ENCODE data around the gene PMF1. TPM values are rescaled to one million over a fixed set of nuclear protein-coding genes. Genes with fewer than 3 reads are reported as not detected.
A peak's percentile ranks its signal among the peaks of the same experiment; 100 is the strongest.
"Not testable (repeated sequence)": the region's sequence is repeated elsewhere in the genome, so short reads cannot be mapped to it uniquely, and the experiment has no call there.

The PMF1 gene, protein sequence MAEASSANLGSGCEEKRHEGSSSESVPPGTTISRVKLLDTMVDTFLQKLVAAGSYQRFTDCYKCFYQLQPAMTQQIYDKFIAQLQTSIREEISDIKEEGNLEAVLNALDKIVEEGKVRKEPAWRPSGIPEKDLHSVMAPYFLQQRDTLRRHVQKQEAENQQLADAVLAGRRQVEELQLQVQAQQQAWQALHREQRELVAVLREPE
- 64.2 and 66.4 TPM in 2 replicates for total RNA-seq

DNA sequence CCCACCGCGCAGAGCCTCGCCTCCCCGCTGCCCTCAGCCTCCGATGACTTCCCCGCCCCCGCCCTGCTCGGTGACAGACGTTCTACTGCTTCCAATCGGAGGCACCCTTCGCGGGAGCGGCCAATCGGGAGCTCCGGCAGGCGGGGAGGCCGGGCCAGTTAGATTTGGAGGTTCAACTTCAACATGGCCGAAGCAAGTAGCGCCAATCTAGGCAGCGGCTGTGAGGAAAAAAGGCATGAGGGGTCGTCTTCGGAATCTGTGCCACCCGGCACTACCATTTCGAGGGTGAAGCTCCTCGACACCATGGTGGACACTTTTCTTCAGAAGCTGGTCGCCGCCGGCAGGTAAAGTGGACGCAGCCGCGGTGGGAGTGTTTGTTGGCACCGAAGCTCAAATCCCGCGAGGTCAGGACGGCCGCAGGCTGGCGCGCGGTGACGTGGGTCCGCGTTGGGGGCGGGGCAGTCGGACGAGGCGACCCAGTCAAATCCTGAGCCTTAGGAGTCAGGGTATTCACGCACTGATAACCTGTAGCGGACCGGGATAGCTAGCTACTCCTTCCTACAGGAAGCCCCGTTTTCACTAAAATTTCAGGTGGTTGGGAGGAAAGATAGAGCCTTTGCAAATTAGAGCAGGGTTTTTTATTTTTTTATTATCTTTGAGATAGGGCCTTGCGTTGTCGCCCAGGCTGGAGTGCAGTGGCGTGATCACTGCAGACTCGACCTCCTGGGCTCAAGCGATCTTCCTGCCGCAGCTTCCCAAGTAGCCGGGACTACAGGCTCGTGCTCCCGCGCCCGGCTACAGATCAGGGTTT is at the start of gene PMF1:
PMF1 (plus strand) TSS at position 175 of the 811 bp plus-strand sequence; CDS start at position 184, 9 bp downstream.
- DNase-seq: peak; percentile 98

DNA sequence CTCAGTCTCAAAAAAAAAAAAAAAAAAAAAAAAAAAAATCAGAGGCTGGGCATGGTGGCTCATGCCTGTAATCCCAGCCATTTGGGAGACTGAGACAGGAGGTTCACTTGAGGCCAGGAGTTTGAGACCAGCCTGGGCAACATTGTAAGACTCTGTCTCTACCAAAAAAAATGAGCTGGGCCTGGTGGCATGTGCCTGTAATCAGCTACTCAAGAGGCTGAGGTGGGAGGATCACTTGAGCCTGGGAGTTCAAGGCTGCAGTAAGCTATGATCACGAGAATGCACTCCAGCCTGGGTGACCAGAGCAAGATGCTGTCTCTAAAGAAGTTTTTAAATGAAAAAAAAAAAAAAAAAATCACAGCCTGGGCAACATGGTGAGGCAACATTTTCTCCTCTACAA is 49.1 kb upstream of the PMF1 start:
- no peak for DNase-seq

DNA sequence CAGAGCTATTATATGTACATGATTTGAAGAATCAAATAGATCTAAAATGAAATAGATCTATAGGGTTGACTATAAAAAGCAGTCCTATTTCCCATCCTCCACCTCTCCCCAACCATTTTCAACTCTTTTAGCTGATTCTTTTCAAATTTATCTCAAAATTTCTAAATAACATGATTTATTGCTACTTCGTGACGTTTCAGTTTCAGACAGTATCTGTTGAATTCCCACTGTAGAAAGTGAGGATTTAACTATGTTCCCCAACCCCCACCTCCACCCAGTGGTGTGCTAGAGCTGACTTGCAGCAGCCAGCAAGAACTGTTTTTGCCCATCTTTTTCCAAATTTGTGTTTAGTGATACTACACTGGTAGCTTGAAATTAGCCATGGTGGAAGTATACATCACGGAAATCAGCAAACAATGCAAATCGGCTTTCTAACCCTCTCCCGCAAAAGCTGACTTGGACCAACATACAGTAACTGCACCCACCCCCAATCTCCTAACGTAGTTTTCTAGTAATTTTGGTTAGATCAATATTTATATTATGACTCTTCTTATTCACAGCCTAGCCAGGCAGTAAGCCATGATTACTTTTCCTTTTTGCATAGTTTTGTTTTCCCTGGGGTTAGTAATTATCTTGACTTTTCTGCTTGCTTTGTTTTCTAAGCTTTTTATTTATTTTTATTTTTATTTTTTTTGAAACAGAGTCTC is 48.5 kb upstream of the PMF1 start:
- no peak for DNase-seq

DNA sequence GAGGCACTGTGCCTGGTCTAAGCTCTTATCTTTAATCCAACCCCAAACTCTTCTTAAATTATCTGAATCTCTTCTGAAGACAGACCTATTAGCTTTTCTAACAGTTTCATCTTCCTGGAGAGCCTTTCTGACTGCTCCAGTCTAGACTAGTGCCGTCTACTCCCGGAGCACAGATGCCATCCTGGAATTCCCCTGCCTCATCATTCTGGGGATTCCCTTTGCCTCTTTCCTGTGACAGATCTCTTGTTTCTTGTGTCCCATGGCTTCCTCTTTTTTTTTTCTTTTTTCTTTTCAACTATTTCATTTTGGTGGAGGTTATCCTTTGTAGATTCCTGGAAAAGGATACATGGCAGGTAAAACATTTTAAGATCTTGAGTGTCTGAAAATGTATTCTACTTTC is 47.7 kb upstream of the PMF1 start:
- DNase-seq: peak; percentile 36

DNA sequence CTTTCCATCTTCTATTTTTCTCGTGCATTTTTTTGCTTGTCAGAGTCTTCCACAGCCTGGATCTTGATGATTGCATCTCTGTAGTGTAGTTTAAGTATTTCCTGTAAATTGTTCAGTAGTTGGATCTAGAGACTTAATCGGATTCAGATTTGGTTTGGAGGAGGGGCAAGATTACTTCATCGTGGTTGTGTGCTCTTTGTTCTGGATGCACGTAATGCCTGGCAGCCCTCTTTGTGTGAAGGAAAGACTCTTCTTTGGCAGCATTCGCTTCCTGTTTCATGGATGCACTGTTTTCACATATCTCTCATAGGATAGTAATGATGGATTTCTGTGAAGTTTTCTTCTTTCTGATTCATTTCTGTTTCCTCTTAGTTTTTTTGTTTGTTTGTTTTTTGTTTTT is 45.3 kb upstream of the PMF1 start:
- DNase-seq: peak; percentile 75

DNA sequence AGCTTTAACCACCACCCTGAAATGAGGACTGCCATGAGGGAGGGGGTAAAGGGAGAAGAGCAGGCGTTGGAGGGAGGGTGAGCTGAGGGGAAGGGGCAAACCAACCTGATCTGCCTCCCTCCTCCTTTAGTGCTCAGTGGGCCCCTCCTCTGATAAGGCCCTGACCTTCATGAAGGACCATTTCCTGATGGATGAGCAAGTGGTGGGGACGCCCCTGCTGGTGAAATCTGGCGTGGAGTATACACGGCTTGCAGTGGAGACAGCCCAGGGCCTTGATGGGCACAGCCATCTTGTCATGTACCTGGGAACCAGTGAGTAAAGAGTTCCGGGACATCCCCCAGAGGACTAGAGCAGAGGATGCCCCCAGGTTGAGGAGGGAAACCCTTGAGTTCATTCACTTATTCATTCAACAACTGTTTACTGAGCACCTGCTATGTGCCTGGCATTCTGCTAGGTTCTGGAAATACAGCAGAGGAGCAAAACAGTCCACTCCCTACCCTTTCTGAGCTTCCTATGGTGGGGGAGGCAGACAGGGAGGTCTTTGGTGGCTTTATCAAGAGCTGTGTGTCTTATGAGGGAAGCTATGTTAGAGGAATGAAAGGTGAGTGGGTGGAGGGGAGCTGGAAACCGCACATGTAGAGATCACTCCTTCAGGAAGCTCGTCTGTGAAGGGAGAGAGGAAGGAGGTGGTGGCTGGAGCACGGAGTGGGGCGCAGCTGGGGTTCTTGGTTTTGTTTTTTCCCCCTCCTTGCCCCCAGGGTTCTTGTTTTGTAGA is 39.9 kb upstream of the PMF1 start:
- DNase-seq: no peak

DNA sequence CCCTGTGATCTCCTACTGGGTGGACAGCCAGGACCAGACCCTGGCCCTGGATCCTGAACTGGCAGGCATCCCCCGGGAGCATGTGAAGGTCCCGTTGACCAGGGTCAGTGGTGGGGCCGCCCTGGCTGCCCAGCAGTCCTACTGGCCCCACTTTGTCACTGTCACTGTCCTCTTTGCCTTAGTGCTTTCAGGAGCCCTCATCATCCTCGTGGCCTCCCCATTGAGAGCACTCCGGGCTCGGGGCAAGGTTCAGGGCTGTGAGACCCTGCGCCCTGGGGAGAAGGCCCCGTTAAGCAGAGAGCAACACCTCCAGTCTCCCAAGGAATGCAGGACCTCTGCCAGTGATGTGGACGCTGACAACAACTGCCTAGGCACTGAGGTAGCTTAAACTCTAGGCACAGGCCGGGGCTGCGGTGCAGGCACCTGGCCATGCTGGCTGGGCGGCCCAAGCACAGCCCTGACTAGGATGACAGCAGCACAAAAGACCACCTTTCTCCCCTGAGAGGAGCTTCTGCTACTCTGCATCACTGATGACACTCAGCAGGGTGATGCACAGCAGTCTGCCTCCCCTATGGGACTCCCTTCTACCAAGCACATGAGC is 36.1 kb upstream of the PMF1 start:
- no peak for DNase-seq

DNA sequence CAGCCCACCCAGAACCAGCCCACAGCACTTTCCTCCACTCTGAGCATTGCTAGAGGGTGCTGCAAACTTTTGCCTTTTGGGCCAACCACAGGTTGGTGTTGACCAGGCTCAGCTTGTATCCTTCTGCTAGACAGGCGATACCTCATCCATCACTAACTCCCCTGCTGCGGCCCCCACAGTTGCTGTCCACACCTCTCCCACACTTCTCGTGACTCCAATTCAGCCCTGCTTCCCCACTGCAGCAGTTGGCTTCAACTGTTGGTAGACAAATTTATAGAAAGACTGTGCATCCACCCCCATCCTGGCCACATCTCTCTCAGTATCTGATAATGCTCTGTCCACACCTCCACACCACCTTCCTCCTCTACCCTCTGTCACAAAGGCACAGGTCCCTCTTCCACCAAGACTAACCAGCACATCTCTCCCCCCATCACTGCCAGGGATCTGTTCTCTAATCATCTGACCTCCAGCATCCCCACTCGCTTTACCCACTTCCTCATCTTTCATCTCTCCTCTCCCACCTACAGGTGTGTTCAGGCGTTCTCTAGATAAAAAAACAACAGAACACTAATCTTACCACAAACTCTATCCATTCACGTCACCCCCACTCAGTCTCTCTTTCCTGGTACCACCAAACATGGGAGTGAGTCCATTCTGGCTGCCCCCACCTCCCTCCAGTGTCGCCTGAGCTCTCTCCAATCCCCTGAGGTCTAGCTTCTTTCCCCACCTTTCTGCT is 34.7 kb upstream of the PMF1 start:
- DNase-seq: no peak

DNA sequence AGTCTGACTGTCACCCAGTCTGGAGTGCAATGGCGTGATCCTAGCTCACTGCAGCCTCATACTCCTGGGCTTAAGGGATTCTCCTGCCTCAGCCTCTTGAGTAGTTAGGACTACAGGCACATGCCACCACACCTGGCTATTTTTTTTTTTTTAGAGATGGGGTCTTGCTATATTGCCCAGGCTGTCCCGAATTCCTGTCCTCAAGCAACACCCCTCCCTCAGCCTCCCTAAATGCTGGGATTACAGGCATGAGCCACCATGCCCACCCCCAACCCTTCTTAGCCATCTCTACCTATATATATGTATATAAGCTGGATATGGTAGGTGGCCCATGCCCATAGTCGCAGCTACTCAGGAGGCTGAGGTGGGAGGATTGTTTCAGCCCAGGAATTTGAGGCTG is 32.3 kb upstream of the PMF1 start:
- no peak for DNase-seq

DNA sequence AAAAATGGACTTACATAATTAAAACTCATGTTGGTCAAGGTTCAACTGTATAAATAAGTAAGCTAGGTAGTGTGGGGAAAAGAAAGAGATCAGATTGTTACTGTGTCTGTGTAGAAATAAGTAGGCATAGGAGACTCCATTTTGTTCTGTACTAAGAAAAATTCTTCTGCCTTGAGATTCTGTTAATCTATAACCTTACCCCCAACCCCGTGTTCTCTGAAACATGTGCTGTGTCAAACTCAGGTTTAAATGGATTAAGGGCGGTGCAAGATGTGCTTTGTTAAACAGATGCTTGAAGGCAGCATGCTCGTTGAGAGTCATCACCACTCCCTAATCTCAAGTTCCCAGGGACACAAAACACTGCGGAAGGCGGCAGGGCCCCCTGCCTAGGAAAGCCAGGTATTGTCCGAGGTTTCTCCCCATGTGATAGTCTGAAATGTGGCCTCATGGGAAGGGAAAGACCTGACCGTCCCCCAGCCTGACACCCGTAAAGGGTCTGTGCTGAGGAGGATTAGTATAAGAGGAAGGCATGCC is 31.3 kb upstream of the PMF1 start:
- not testable (repeated sequence) for DNase-seq

DNA sequence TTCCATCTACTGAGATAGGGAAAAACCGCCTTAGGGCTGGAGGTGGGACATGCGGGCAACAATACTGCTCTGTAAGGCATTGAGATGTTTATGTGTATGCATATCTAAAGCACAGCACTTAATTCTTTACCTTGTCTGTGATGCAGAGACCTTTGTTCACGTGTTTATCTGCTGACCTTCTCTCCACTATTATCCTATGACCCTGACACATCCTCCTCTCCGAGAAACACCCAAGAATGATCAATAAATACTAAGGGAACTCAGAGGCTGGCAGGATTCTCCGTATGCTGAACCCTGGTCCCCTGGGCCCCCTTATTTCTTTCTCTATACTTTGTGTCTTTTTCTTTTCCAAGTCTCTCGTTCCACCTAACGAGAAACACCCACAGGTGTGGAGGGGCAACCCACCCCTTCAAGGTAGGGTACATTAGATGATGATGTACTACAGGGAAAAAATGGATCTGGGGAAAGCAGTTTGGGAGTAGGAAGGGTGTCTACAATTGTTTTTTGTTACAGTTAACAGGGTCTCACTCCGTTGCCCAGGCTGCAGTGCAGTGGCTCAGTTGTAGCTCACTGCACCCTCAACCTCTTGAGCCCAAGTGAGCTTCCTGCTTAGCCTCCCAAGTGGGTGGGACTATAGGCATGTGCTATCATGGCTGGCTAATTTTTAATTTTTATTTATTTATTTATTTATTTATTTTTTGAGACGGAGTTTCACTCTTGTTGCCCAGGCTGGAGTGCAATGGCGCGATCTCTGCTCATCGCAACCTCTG is 30.6 kb upstream of the PMF1 start:
- not testable (repeated sequence) for DNase-seq

DNA sequence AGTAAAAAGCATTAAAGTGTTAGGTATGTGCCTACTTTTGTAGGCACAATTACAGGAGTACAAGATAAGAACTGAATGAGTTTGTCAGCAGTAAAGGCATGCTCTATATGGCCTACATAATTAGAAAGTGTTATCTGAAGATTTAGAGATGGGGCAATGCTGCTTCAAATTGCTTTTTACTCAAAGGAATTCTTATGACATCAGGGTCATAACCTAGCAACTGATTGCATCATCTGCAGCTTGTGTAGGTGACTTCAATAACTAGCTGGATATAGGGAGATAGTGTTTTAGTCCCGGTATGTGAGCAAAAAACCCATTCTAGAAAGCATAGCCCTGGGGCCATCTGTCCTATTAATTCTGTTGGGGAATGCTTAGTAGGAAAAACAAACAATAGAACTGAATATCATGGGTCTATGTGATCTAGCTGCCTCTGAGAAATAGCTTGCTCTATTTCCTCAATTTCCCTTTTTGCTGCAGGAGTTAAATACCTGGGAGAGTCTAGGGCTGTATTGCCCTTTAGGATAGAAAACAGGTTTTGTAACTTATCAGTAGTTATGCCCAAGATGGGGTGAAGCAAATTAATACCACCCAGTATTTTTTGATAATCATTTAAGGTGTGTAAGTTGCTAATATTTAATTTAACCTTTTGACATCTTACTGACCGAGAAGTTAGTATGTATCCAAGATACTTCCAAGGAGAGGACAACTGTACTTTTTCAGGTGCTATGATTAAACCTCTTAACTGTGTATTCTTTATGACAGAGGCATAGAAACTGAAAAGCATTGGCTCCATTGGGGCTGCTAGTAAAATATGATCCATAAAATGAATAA is 26.2 kb upstream of the PMF1 start:
- DNase-seq: not testable (repeated sequence)

DNA sequence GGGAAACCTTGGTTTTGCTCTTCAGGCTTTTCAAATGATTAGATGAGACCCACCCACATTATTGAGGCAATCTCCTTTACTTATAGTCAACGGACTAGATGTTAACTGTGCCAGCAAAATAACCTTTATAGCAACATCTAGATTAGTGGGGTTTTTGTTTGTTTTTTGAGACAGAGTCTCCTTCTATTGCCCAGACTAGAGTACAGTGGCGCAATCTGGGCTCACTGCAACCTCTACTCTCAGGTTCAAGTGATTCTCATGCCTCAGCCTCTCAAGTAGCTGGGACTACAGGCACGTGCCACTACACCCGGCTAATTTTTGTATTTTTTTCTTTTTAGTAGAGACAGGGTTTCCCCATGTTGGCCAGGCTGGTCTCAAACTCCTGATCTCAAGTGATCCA is 22.5 kb upstream of the PMF1 start:
- not testable (repeated sequence) for DNase-seq

DNA sequence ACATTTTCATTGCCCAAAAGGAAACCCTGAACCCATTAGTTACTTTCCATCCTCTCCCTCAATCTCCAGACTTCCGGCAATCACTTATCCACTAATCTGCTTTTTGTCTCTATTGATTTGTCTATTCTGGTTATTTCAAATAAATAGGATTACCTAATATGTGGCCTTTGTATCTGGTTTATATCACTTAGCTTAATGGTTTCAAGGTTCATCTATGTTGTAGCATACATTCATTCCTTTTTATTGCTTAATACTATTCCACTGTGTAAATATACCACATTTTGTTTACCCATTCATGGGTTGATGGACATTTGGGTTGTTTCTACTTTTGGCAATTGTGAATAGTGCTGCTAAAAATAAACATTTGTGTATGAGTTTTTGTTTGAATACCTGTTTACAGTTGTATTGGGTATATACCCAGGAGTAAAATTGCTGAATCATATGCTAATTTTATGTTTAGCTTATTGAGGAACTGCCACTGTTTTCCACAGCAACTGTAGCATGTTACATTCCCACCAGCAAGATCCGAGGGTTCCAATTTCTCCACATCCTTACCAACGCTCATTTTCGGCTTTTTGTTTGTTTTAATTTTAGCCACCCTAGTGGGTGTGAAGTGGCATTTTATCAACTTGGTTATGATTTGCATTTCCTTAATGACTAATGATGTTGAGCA is 21.4 kb upstream of the PMF1 start:
- no peak for DNase-seq

DNA sequence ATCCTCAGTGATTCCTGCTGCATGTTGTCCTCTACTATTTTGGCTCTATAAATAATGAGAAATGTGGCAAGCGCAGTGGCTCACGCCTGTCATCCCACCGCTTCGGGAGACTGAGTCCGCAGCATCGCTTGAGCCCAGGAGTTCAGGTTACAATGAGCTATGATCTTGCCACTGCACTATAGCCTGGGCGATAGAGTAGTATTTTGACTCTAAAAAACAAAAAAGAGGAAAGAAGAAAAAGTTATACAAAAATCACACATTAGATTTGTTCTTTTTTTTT is 19.7 kb upstream of the PMF1 start:
- DNase-seq: no peak

DNA sequence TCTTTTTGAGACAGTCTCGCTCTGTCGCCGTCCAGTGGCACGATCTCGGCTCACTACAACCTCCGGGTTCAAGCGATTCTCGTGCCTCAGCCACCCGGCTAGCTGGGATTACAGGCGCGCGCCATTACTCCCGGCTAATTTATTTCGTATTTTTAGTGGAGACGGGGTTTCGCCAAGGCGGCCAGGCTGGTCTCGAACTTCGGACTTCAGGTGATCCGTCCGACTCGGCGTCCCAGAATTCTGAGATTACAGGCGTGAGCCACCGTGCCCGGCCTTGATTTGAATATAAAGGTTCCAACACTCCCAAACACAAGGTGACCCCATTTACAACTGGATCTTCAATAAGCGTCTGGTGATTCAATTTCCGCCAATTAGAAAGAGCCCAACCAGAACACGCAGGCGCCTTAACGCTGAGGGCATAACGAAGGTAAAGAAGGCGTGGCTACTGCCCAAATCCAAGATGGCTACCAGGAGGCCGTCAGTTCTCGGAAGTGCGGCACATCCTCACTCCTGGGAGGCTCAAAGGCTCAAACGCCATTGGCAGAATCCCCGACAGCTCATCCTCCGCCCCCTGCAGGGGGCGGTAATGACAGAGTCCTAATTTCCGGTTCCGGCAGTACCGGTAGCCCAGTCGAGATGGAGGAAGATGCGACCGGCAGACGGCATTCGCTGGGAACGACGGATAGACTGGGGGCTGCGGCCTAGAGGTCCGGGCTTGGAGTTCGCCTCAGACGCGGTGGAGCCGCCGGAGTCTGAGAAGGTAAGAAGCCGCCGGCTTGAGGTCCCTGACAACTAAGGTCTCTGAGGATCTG is 19.1 kb upstream of the PMF1 start, which contains the start of gene SLC25A44:
SLC25A44 (plus strand) TSS at position 617 of the 812 bp plus-strand sequence. CDS start 5,744 bp downstream, outside the sequence.
- peak; percentile 100 for DNase-seq

DNA sequence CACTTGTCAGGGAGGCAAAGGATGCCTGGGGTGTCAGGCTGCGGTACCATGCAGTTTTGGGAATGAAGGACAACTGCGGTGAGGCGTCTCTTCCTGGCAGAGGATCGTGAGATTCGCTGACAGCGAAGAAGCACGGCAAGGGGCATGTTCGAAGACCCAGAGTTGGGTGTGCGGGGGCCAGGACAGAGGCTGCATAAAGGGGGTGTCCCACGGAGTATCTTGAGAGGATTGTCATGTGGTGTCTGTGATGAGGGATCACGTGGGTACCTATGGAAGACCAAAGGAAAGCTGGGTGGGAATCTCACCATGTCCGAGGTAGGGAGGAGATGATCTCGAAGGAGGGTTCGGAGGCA is 18.5 kb upstream of the PMF1 start:
- DNase-seq: peak; percentile 26

DNA sequence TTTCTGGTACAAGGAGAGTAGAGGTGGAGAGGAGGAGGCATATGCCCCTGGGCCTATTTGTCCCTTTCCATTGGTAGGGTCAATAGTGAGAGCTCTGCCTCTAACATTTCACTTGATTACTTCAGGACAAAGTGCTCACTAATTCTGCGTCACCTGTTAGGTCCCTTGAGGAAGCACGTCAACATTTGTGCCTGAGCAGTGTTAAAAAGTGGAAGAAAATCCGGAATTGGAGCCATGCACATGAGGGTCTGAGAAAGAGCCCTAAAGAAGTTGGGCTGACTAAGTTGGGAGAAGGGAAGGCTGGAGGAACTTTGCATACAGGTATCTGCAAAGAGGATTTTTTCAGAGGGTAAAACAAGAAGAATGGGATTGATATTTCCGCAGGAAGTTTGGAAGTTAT is 17.0 kb upstream of the PMF1 start:
- no peak for DNase-seq

All from dermis blood vessel endothelial cell (primary cell).